NCI-H1436 treated with DMSO at 0.1 percent for 48 hours (cell line): ENCODE measurements around the gene RNF183.
"Not testable (repeated sequence)": the region's sequence is repeated elsewhere in the genome, so short reads cannot be mapped to it uniquely, and the experiment has no call there.

Source experiments
- DNase-seq: peaks from one replicate; lab custom pipeline; 2025; lab: John Stamatoyannopoulos, UW

RNF183 gene

GRCh38 chr9:113316030-113316429 is 12.9 kb upstream of the RNF183 start:
- no peak for DNase-seq

- no peak for DNase-seq
Measured at GRCh38 chr9:113315231-113315630, 12.1 kb upstream of the RNF183 start.

GRCh38 chr9:113313261-113313660 is 10.1 kb upstream of the RNF183 start:
- no peak for DNase-seq

GRCh38 chr9:113311961-113312360 is 8.8 kb upstream of the RNF183 start:
- DNase-seq, result no peak

GRCh38 chr9:113310538-113310937 is 7.4 kb upstream of the RNF183 start:
- DNase-seq, result no peak

GRCh38 chr9:113309204-113309813 is 6.1 kb upstream of the RNF183 start:
- DNase-seq, result no peak

- no peak for DNase-seq
Measured at GRCh38 chr9:113307396-113307975, 4.3 kb upstream of the RNF183 start.

- no peak for DNase-seq
Measured at GRCh38 chr9:113306566-113306965, 3.4 kb upstream of the RNF183 start.

GRCh38 chr9:113301548-113301947 is 1.6 kb downstream of the RNF183 start:
- DNase-seq, result no peak

- no peak for DNase-seq
Measured at GRCh38 chr9:113299800-113300292, 3.3 kb downstream of the RNF183 start.

- no peak for DNase-seq
Measured at GRCh38 chr9:113298924-113299770, 4.0 kb downstream of the RNF183 start.

GRCh38 chr9:113298311-113298710 is 4.9 kb downstream of the RNF183 start:
- DNase-seq, result no peak

- no peak for DNase-seq
Measured at GRCh38 chr9:113296796-113297558, 6.2 kb downstream of the RNF183 start.

- not testable (repeated sequence) for DNase-seq
Measured at GRCh38 chr9:113296247-113296646, 6.9 kb downstream of the RNF183 start.

GRCh38 chr9:113293285-113293878 is 9.8 kb downstream of the RNF183 start:
- DNase-seq, result no peak

GRCh38 chr9:113290052-113290607 is 13.0 kb downstream of the RNF183 start:
- no peak for DNase-seq

GRCh38 chr9:113289091-113289490 is 14.1 kb downstream of the RNF183 start:
- no peak for DNase-seq

- no peak for DNase-seq
Measured at GRCh38 chr9:113281356-113281755, 21.8 kb downstream of the RNF183 start.

GRCh38 chr9:113278840-113279239 is 24.3 kb downstream of the RNF183 start:
- DNase-seq, result no peak

GRCh38 chr9:113275157-113276131 is 27.7 kb downstream of the RNF183 start, which contains the start of the genes CDC26 and PRPF4:
CDC26 (minus strand) TSS chr9:113275572; CDS start chr9:113272507, 3,065 bp downstream.
PRPF4 (plus strand) TSS chr9:113275658; CDS start chr9:113275744, 86 bp downstream.
- DNase-seq, result peak; percentile 91
